Medulla oblongata (tissue), 1 donor: ENCODE measurements around the gene NHLRC3.
A peak's percentile ranks its signal among the peaks of the same experiment; 100 is the strongest.
"Not testable (repeated sequence)": the region's sequence is repeated elsewhere in the genome, so short reads cannot be mapped to it uniquely, and the experiment has no call there.

ENCODE experiments used
- DNase-seq: peaks from one replicate; pipeline ENCODE4 v3.0.0-alpha.2; 2015; ENCODE audit errors: extremely low spot score

Gene NHLRC3

GRCh38 chr13:39037880-39038568 lies at the start of gene NHLRC3, which contains the start of gene PROSER1:
NHLRC3 (plus strand) TSS chr13:39038456; CDS start chr13:39038640, 184 bp downstream.
PROSER1 (minus strand) TSS chr13:39038089; CDS start chr13:39037242, 847 bp downstream.
- DNase-seq: peak; percentile 97

- DNase-seq: no peak
These were observed 47.6 kb upstream of the NHLRC3 start, which contains the start of gene STOML3 for GRCh38 chr13:38990693-38991092. STOML3 (minus strand) TSS chr13:38990831; CDS start chr13:38990721, 110 bp downstream.

- no peak for DNase-seq
These were observed 44.9 kb upstream of the NHLRC3 start for GRCh38 chr13:38993381-38993780.

- no peak for DNase-seq
These were observed 39.5 kb upstream of the NHLRC3 start for GRCh38 chr13:38998739-38999138.

- DNase-seq: not testable (repeated sequence)
These were observed 31.7 kb upstream of the NHLRC3 start for GRCh38 chr13:39006371-39007111.

GRCh38 chr13:39012608-39013007 lies 25.6 kb upstream of the NHLRC3 start:
- no peak for DNase-seq

- DNase-seq: no peak
These were observed 24.8 kb upstream of the NHLRC3 start for GRCh38 chr13:39013462-39013861.

- DNase-seq: no peak
These were observed 22.2 kb upstream of the NHLRC3 start for GRCh38 chr13:39016087-39016486.

- DNase-seq: peak; percentile 70
These were observed 21.5 kb upstream of the NHLRC3 start for GRCh38 chr13:39016787-39017186.

GRCh38 chr13:39020853-39021462 lies 17.3 kb upstream of the NHLRC3 start:
- no peak for DNase-seq

- DNase-seq: no peak
These were observed 14.9 kb upstream of the NHLRC3 start for GRCh38 chr13:39023316-39023715.

GRCh38 chr13:39023761-39024160 lies 14.5 kb upstream of the NHLRC3 start:
- no peak for DNase-seq

- peak; percentile 27 for DNase-seq
These were observed 12.8 kb upstream of the NHLRC3 start for GRCh38 chr13:39025433-39025839.

GRCh38 chr13:39032150-39032549 lies 6.1 kb upstream of the NHLRC3 start:
- DNase-seq: no peak

GRCh38 chr13:39034085-39034484 lies 4.2 kb upstream of the NHLRC3 start:
- DNase-seq: no peak

GRCh38 chr13:39035204-39035603 lies 3.1 kb upstream of the NHLRC3 start:
- DNase-seq: no peak

- no peak for DNase-seq
These were observed 2.5 kb upstream of the NHLRC3 start for GRCh38 chr13:39035799-39036198.

- DNase-seq: no peak
These were observed 2.0 kb upstream of the NHLRC3 start for GRCh38 chr13:39036212-39036611.

- DNase-seq: peak; percentile 22
These were observed 811 bp upstream of the NHLRC3 start for GRCh38 chr13:39037410-39037879.

GRCh38 chr13:39038569-39039030 lies 344 bp downstream of the NHLRC3 start:
- no peak for DNase-seq

GRCh38 chr13:39039041-39039440 lies 785 bp downstream of the NHLRC3 start:
- no peak for DNase-seq

- no peak for DNase-seq
These were observed 1.9 kb downstream of the NHLRC3 start for GRCh38 chr13:39040206-39040605.
